GM19468 (cell line): ENCODE results near the gene SRRM3.
"Not testable (repeated sequence)": the region's sequence is repeated elsewhere in the genome, so short reads cannot be mapped to it uniquely, and the experiment has no call there.

Source experiments
- ATAC-seq: cut with Tn5 transposase; IDR thresholded peaks from one replicate; pipeline ENCODE4 v1.9.1; 2021; ENCODE audit warnings: mild to moderate bottlenecking, moderate library complexity, moderate number of reproducible peaks; ENCODE audit not compliant: unreplicated experiment; ENCODE audit errors: extremely low read depth

SRRM3 gene

DNA sequence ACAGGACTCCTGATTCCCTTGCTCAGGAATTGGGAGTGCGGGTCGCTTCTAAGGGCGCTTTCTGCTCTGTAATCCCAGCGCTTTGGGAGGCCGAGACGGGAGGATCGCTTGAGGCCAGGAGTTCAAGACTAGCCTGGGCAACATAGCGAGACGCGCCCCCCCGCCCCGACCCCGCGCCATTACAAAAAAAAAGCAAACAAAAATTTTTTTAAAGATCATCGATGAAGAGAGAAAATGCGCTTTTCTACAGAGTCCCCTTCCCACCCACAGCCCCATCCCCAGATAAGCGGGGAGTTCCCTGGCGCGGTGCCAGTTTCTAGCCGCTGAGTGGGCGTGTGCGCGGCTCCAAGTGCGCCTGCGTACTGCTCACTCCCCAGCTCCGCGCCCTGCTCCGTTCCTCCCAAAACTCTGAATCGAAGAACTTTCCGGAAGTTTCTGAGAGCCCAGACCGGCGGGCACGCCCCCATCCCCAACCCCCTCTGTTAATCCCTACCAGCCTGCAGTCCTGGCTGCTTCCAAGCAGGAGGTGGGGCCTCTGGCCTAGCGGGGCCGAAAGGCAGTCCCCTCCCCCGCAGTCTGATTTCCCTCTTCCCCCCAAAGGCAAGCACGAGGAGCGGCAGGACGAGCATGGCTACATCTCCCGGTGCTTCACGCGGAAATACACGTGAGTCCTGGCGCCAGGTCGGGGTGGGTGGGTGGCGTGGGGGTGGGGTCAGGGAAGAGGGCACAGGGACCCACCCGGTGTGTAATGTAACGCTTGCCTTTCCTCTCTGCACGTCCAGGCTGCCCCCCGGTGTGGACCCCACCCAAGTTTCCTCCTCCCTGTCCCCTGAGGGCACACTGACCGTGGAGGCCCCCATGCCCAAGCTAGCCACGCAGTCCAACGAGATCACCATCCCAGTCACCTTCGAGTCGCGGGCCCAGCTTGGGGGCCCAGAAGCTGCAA is 101.8 kb downstream of the SRRM3 start:
- no peak for ATAC-seq

DNA sequence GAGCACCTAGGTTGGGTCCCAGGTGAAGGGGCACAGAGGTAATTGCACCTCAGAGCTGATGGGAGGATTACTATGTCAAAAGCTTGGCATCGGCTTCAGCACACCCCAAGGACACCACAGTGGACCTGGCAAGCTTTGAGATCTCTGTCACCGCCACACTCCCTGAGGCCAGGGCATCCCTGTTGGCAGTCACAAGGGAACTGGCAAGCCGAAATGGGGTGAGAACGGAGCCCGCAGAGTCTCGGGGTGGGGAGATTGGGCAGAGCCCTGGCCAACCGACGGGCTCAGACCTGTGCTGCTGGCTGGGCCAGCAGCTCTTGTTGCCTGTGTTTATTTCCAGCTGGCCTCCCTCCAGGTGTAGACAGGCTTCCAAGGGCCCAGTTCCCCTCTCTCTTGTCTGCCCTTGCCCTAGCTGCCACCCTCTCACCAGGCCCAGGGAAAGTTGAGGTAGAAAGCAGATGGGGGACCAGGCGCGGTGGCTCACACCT is 103.2 kb downstream of the SRRM3 start:
- no peak for ATAC-seq

DNA sequence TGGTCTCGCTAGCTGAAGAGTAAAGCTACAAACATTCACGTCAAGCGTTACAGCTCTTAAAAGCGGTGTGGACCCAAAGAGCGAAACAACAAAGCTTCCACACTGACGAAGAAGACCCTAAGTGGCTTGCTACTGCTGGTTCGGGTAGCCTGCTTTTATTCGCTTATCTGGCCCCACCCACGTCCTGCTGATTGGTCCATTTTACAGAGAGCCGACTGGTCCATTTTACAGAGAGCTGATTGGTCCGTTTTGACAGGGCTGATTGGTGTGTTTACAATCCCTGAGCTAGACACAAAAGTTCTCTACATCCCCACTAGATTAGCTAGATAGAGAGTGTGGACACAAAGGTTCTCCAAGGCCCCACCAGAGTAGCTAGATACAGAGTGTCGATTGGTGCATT is 107.2 kb downstream of the SRRM3 start:
- not testable (repeated sequence) for ATAC-seq

DNA sequence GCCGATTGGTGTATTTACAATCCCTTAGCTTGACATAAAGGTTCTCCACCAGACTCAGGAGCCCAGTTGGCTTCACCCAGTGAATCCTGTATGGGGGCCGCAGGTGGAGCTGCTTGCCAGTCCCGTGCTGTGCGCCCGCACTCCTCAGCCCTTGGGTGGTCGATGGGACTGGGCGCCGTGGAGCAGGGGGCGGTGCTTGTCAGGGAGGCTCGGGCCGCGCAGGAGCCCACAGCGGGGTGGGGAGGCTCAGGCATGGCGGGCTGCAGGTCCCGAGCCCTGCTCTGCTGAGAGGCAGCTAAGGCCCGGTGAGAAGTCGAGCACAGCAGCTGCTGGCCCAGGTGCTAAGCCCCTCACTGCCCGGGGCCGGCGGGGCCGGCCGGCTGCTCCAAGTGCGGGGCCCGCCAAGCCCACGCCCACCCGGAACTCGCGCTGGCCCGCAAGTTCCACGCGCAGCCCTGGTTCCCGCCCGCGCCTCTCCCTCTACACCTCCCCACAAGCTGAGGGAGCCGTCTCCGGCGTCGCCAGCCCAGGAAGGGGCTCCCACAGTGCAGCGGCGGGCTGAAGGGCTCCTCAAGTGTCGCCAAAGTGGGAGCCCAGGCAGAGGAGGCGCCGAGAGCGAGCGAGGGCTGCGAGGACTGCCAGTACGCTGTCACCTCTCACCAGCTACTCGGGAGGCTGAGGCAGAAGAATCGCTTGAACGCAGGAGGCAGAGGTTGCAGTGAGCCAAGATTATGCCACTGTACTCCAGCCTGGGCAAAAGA is 107.8 kb downstream of the SRRM3 start:
- ATAC-seq, result not testable (repeated sequence)

DNA sequence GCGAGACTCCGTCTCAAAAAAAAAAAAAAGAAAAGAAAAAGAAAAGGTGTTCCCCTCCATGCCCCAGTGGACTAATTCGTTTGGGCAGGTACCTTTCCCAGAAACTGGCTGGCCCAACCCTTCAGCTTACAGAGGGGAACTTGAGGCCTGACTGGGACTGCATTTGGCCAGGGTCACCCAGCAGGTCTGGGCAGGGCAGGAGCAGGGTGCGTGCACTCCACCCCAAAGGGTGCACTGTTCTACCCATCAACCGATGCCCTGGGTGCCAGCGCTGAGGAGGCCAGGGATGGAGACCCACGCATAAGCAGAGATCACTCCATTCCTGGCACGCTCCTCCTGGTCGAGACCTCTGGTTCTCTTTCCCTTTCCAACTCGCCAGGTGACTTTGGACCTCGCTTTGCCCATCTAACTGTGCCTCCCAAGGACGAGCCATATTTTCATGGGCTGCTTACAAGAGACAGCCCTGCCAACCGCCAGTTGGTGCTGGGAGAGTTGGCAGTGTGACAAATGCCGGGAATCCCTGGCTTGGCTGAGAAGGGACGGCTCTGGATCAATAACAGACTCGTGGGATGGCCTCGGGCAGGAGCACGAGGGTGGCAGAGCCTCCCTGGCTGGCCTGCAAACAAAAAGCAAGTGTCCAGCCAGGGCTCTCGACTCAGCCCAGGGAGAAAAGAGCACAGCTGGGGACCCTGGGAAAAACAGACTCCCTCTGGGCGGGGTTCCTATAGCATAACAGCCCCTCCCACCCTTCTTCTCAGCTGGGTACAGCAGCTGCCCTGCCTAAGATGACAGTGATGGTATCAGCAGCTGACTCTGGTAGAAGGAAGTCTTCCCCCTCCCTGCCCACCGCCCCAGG is 108.6 kb downstream of the SRRM3 start:
- no peak for ATAC-seq

DNA sequence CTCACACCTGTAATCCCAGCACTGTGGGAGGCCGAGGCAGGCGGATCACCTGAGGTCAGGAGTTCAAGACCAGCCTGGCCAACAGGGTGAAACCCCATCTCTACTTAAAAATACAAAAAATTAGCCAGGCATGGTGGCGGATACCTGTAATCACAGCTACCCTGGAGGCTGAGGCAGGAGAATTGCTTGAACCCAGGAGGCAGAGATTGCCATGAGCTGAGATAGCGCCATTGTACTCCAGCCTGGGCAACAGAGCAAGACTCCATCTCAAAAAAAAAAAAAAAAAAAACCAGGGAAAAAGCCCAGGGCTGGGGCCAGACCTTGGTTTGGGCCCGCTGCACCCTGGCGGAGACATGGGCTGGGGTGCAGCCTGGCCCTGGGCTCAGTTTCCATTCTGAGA is 110.1 kb downstream of the SRRM3 start:
- ATAC-seq, result not testable (repeated sequence)

DNA sequence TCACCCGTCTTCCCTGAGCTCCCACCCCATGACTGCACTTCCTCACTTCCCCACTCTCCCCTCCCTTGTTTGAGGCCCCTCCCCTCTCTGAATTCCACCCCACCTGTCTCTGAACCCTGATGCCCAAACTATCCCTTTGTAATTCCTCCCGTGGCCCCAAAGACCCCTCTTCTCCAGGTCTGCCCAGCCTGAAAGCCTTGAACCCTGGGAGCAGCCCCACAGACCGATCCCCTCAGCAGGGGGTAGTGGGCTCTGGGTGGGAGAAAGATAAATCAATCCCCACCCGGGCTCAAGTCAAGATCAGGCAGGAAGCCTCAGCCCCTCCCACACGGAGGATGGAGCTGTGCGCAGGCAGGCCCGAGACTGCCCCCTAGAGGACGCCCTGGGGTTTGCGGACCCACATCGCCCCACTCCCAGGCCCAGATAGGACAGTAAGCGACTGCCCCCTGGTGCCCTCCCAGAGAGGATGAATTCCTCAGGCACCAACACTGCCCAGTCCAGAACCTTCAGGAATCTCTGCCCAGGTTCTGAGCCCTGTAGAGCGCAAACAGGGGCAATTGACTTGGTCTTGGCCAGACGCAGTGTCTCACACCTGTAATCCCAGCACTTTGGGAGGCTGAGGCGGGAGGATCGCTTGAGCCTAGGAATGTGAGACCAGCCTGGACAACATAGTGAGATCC is 112.5 kb downstream of the SRRM3 start:
- no peak for ATAC-seq

DNA sequence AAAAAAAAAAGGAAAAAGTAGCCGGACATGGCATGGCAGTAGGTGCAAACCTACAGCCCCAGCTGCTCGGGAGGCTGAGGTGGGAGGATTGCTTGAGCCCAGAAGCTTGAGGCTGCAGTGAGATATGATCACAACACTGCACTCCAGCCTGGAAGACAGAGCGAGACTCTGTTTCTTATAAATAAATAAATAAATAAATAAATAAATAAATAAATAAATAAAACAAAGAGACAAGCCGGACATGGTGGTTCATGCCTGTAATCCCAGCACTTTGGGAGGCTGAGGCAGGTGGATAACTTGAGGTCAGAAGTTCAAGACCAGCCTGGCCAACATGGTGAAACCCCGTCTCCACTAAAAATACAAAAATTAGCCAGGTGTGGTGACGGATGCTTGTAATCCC is 113.0 kb downstream of the SRRM3 start:
- ATAC-seq, result not testable (repeated sequence)

DNA sequence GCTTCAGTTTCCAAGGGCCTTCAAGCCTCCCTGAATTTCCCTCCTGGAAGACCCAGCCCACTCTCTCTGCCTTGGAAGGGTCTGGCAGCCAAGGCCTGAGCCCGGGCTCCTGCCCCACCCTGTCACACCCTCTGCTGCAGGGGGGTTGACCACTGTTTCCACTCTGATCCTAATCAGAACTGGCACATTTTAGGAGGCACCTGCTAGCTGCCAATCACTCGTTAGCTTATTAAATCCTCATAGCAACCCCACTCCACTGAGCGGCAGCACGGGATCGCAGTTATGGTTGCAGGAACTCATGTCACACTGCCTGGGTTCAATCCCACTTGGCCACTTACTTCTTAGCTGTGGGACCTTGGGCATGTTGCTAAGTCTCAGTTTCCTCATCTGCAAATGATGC is 113.7 kb downstream of the SRRM3 start:
- no peak for ATAC-seq

DNA sequence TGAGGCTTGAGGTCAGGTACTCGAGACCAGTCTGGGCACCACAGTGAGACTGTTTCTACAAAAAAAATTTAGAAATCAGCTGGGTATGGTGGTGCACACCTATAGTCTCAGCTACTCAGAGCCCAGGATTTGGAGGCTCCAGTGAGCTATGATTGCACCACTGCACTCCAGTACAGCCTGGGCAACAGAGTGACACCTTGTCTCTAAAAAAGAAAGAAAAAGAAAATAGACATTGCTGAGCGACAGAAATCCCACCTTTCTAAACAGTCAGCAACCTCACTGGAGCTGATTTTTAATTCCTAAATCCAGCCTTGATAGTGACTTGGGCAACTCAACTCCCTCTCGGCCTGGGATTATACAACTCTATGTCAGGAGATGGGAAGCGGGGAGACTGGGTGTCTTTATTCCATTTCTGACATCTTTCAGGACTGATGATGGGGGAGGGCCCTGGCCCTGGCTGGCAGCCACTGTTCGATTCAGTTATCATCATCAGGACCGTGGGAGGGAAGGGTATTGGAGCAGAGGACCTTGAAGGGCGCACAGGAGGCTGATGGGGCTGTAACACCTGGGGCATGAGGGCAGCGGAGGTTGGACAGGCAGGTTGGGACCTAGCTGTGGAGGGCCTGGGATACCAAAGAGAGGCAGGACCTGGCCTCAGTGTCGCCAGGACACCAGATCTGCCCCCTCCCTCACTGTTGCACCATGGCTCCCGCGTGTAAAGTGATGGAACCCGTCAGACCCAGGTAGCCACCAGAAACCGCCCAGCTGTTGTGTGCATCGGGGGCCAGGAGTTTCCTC is 115.5 kb downstream of the SRRM3 start:
- no peak for ATAC-seq

DNA sequence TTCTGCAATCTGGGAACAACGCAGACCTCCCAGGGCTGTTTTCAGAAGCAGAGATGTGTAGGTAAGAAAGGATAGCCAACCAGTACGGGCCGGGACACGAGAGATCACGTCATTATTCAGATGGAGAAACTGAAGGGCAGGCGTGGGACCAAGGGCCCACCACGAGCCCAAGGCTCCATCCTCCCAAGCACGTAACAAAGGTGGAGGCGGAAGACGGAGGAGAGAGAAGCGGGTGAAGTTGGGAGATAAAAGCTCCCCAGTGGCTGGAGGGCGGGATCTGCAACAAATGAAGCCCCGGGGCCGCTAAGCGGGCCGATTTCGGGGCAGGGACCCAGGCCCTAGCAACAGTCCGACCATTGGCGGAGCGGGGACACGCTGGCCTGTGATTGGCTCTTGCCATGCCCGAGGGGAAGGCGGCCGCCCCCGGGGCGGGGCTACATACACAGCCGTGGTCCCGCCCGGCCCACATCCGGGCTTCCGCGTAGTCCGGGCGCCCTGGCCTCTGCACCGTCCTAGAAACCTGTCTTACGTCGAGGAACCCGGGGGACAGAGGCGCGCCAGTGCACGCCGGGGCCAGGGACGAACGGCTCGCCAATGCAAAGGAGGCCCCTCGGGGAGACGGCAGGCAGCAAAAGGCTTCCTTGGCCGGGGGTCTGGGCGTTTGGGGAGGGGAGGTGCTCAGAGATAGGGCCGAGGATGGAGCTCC is 116.2 kb downstream of the SRRM3 start:
- peak; percentile 90 for ATAC-seq

DNA sequence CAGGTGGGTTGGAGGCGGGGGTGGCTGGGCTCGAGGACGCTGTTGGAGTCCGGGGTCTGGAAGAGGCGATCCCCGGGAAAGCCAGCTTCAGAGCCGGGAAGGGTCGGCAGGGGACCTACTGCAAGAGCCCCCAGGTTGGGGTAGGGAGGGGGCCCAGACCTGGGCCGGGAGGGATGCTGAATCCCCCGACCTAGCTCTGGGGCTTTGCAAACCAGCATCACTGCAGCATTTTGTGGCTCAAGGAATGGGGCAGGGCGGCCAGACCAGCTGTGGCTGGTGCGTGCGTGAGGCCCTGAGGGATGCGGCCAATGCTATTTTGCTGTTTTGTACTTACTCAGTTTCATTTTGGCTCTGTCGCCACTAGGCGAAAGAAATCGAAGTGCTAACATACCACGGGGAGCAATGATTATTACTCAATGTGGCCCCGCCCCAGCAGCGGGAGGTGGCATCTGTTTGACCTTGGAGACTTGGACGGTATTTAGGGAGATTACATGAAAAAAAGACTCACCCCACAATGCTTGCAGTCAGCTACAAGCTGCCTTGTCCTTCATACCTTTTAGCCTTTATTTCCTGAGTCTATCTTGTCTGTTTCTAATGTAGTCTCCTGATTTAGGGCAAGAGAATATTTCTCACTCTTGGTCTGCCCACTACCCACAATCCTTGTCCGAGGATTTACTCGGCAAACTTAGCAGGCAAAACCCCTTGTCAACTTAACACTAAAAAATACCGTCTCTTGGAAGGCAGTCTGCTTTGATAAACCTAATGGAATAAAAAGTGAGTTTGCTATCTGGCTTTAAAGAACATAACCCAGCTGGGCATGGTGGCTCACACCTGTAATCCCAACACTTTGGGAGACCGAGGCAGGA is 117.0 kb downstream of the SRRM3 start:
- peak; percentile 12 for ATAC-seq

DNA sequence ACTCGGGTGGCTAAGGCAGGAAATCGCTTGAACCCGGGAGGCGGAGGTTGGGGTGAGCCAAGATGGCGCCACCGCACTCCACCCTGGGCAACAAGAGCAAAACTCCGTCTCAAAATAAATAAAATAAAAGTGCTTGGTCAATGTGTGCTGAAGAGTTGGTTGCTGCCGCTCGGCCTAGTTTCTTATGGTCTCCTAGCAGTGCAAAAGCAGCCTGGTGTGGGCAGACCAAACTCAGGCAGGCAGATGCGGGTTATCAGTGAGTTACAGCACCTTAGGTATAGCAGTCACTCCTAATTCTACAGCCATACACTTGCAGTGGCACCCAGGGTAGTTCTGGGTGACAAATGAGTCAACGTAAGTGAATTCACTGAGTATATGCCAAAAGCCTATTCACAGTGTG is 123.4 kb downstream of the SRRM3 start:
- no peak for ATAC-seq

DNA sequence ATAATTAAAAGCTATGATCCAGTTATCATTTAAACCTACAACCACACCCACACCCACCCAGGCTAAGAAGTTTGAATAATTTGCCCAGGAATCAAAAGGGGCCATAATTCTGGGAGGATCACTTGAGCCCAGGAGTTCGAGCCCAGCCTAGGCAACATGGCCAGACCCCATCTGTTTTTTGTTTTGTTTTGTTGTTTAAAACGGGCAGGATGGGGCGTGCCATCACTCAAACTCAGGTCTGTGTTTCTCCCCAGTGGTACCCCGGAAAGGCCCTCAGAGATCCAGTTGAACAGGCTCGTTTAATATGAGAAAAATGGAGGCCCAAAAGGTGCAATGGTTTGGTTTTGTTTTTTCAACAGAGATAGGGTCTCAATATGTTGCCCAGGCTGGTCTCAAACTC is 124.1 kb downstream of the SRRM3 start:
- ATAC-seq, result no peak

DNA sequence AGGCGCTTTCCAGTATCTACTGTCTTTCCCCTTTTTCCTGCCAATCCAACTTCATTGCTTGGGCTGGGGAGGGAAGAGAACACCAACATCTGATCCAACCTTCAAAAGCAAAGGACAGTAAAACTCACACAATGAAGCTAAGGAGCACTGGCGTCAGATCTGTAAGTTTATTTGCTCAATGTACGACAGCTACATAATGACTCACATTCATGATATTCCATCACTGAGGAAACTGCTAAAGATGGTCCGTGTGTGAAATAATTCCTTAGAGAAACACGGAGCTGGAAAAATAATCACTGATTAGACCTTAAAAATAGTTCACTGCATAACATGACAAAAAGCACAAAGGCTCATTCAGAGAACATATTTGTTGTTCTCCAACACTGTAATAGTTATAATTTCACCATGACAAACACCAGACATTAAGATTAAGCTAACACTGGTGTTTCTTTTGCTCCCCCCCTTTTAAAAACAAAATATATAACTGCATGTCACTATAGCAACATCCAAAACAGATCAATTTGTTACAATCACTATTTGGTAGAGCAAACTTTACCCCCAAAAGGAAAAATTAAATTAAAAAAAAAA is 125.0 kb downstream of the SRRM3 start:
- no peak for ATAC-seq

DNA sequence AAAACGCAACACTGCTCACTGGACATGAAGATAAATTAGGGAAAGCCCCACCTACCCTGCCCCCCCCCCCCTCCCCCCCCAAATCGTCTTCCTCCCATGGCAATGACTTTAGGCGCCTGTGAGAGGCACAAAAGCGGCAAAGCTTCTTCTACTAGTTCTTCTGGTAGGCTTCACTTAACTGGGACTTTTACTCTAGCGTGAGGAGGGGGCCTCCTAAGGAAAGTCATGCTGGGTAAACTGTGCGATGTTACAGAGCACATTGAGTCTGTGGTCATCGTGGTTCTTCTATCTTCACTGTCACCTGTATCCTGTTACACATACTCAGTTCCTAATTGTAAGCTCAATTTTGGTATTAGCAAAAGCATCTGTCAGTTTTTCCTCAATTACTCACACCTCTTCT is 125.9 kb downstream of the SRRM3 start:
- ATAC-seq, result no peak

DNA sequence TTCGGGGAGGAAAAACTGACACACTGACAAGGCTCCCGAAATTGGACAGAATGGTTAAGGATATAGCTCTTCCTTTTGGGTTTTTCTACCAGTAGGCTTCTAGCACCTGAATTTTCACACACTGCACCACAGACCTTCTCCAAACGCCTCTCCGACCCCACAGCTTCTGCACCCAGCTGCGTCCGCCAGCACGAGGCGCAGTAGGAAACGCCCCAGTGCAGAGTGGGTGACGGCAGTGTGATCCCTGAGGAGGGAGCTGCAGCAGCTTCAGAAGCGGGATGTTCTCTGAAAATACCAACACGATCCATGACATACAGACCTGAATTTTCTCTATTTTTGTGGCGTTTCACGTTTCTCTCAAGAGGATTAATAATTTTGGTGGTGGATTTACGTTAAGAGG is 126.7 kb downstream of the SRRM3 start:
- ATAC-seq, result no peak
